ENCODE results near the gene HNRNPA0. TPM values are rescaled to one million over a fixed set of nuclear protein-coding genes. Genes with fewer than 3 reads are reported as not detected.
A peak's percentile ranks its signal among the peaks of the same experiment; 100 is the strongest.

Gene HNRNPA0
- total and polyA plus RNA-seq, 2 of the 8 experiments (the other 6 are each of a cell fraction or from before 2014, with no cell fraction given) = 22.0 to 71.3 TPM

- H3K4me2 ChIP-seq (ENCODE audit: insufficient read depth in 1 of 2, low read depth in 2 of 2, low read length in 2 of 2) = peak overlapping the region; percentile 61 to 79
- H4K8ac ChIP-seq (ENCODE audit: extremely low read depth, insufficient read depth, low read length) = peak overlapping the region; percentile 99
- H3K36me3 ChIP-seq (ENCODE audit: control insufficient read depth in 2 of 4, insufficient read depth in 4 of 4, low read length in 3 of 4) = peaks cover 0 to 25% (median 0%) of the 10 kb centered on the region in 4 experiments; a peak in 1 of 8 replicates
- H2BK120ac ChIP-seq (replicated peaks; ENCODE audit: low read depth, low read length) = peak overlapping the region; percentile 21
- H3K9me3 ChIP-seq (ENCODE audit: insufficient read depth in 2 of 2, low read depth in 1 of 2, low read length in 1 of 2) = no peaks in the 10 kb centered on the region
- H3K9ac ChIP-seq (replicated peaks in 1 of 4; ENCODE audit: extremely low read depth in 1 of 4, low read depth in 3 of 4, low read length in 3 of 4) = peak overlapping the region; percentile 97 to 100 (median 100)
- H3K79me1 ChIP-seq (ENCODE audit: low read depth, low read length) = no peaks in the 10 kb centered on the region
- H4K91ac ChIP-seq (replicated peaks; ENCODE audit: insufficient read length, low read length) = peak overlapping the region; percentile 77
- no peak overlapping the region for H3K14ac ChIP-seq (ENCODE audit: insufficient read length)
- peaks cover 2% of the 10 kb centered on the region for H3K23me2 ChIP-seq (ENCODE audit: low read depth, low read length)
- H3K56ac ChIP-seq (replicated peaks; ENCODE audit: insufficient read length, low read depth, low read length) = peak overlapping the region; percentile 89
- peaks cover 18 to 32% of the 10 kb centered on the region in 2 experiments for H4K20me1 ChIP-seq (replicated peaks in 1 of 2; ENCODE audit: control insufficient read depth in 1 of 2, insufficient read depth in 2 of 2, low read length in 2 of 2)
- H2AFZ ChIP-seq (ENCODE audit: low read length) = no peak overlapping the region
- H3K18ac ChIP-seq (ENCODE audit: extremely low read depth, low read length) = peak overlapping the region; percentile 93
- DNase-seq (ENCODE audit: low read depth in 1 of 2, low spot score in 2 of 2) (peak in 1 of 2 experiments; percentile 55), FAIRE-seq (no peak)
- peak overlapping the region; percentile 95 for H2AK5ac ChIP-seq (ENCODE audit: low read depth, low read length)
- 1% methylated on average over 42 of the region's 63 CpGs; no CpG with 5 or more reads in 1 of the 2 experiments for WGBS, 2 experiments (ENCODE audit: extremely low coverage in 1 of 2, insufficient coverage in 1 of 2, insufficient read length in 1 of 2, insufficient replicate concordance in 2 of 2, low coverage in 1 of 2, low lambda C conversion rate in 2 of 2, missing lambda C conversion rate in 1 of 2)
- H3K27ac ChIP-seq (ENCODE audit: low read depth, low read length) = peak overlapping the region; percentile 100
- no peak overlapping the region for H3K23ac ChIP-seq (ENCODE audit: insufficient read length)
- ChIA-PET POLR2A (ENCODE audit: partially characterized antibody) (interaction anchor here (0.6 to 3.5 kb wide), 27 partner anchors 9 to 376 kb away, joined by 3 to 43 read pairs (median 4); partner anchors contain the start of genes FAM13B, KLHL3 and PKD2L2), CTCF (ENCODE audit: partially characterized antibody) (interaction anchor here (0.6 to 1.9 kb wide), 11 partner anchors 11 to 303 kb away, joined by 3 to 8 read pairs (median 4); no protein-coding TSS in a partner anchor)
- no peaks in the 10 kb centered on the region for H3K27me3 ChIP-seq (replicated peaks in 1 of 4; ENCODE audit: control insufficient read depth in 3 of 4, extremely low read depth in 1 of 4, insufficient read depth in 3 of 4, low read length in 3 of 4)
- H3K4me1 ChIP-seq (replicated peaks in 1 of 4; ENCODE audit: control insufficient read depth in 3 of 4, insufficient read depth in 4 of 4, low read length in 3 of 4) = peaks cover 0 to 3% (median 0%) of the 10 kb centered on the region in 4 experiments; a peak in 3 of 7 replicates
- peak overlapping the region; percentile 98 for H3K4ac ChIP-seq (replicated peaks; ENCODE audit: insufficient read length, low read depth, low read length)
- peak overlapping the region; percentile 92 to 100 (median 100) for H3K4me3 ChIP-seq (ENCODE audit: extremely low read depth in 1 of 4, insufficient read depth in 2 of 4, low read depth in 3 of 4, low read length in 4 of 4)
- no peak overlapping the region for H2BK15ac ChIP-seq (ENCODE audit: low read length)
- peaks cover 21 to 53% of the 10 kb centered on the region in 2 experiments for H3K79me2 ChIP-seq (ENCODE audit: control insufficient read depth in 1 of 2, insufficient read depth in 2 of 2, low read length in 2 of 2)
- 0 out of 2 replicates have a peak overlapping the region, but pooled peaks have one; percentile 33 for H2BK12ac ChIP-seq (ENCODE audit: low read depth, low read length)
- peak overlapping the region; percentile 100 for H2BK5ac ChIP-seq (ENCODE audit: low read depth, low read length)
- peak overlapping the region; percentile 83 for H4K5ac ChIP-seq (ENCODE audit: insufficient read length, low read depth, low read length)
- no peak overlapping the region for H2BK20ac ChIP-seq (ENCODE audit: low read length)
- no peak for TF ChIP-seq TBP (IDR thresholded peaks at IDR 0.05; ENCODE audit: low read depth, low read length)
- no peak for TF ChIP-seq RFX5 (IDR thresholded peaks at IDR 0.05; ENCODE audit: borderline replicate concordance, low read depth, low read length)
- no peak for TF ChIP-seq FOSL1 (IDR thresholded peaks at IDR 0.05; ENCODE audit: insufficient read depth, low read depth, low read length)
- TF ChIP-seq CBX5 (IDR thresholded peaks at IDR 0.05; ENCODE audit: low read depth, low read length) = no peak
- TF ChIP-seq SIN3A (conservative IDR thresholded peaks at IDR 0.05 in 1 of 2, IDR thresholded peaks at IDR 0.05 in 1 of 2; ENCODE audit: low read depth in 1 of 2, low read length in 2 of 2) = 0 out of 4 replicates have a peak, but pooled peaks of 1 of the 2 experiments have one; percentile 22
- peak; percentile 3 for TF ChIP-seq TAF7 (optimal IDR thresholded peaks at IDR 0.05; ENCODE audit: borderline replicate concordance, low read depth, low read length)
- no peak for TF ChIP-seq CTCF (IDR thresholded peaks at IDR 0.05; ENCODE audit: control extremely low read depth in 1 of 3, insufficient read depth in 1 of 3, low read depth in 1 of 3, low read length in 3 of 3)
Observed at GRCh38 chr5:137752905-137753690, 1.1 kb downstream of the HNRNPA0 start.

Measured in H1 (cell line).